HepG2 (cell line): ENCODE measurements around the gene CPEB4. TPM values are rescaled to one million over a fixed set of nuclear protein-coding genes. Genes with fewer than 3 reads are reported as not detected.

Experiments used
- ARID2 ChIP-seq: sonication (generic); formaldehyde crosslinking; IDR thresholded peaks from 2 replicates; pipeline ENCODE4 v1.8.1; 2022; ENCODE audit warnings: mild to moderate bottlenecking, missing genetic modification reagents, borderline replicate concordance
- CAMTA2 ChIP-seq: sonication (generic); formaldehyde crosslinking; IDR thresholded peaks from 2 replicates; pipeline ENCODE4 v1.4.0; 2020; ENCODE audit warnings: mild to moderate bottlenecking, missing genetic modification reagents, borderline replicate concordance
- CHCHD3 ChIP-seq: sonication (generic); formaldehyde crosslinking; IDR thresholded peaks from 2 replicates; pipeline ENCODE4 v1.8.0; 2022; ENCODE audit warnings: mild to moderate bottlenecking, missing genetic modification reagents, moderate library complexity
- DNMT1 ChIP-seq: sonication (generic); formaldehyde crosslinking; IDR thresholded peaks from 2 replicates; pipeline ENCODE4 v1.5.1; 2020; ENCODE audit warnings: mild to moderate bottlenecking, missing genetic modification reagents
- EHMT2 ChIP-seq: fragments of 200-600 bp; sonication (generic); IDR thresholded peaks from 2 replicates; pipeline ENCODE4 v1.7.0; 2017; ENCODE audit warnings: antibody characterized with exemption, low read depth, low read length, borderline replicate concordance
- JARID2 ChIP-seq: sonication (generic); formaldehyde crosslinking; IDR thresholded peaks from 2 replicates; pipeline ENCODE4 v1.8.1; 2023; ENCODE audit warnings: missing genetic modification reagents, inconsistent platforms; ENCODE audit not compliant: insufficient replicate concordance
- KDM1A ChIP-seq: IDR thresholded peaks from 2 replicates; pipeline ENCODE4 v1.6.1; 2016; ENCODE audit warnings: missing compliant biosample characterization
- MTF2 ChIP-seq: sonication (generic); formaldehyde crosslinking; IDR thresholded peaks from 2 replicates; pipeline ENCODE4 v1.5.0; 2020; ENCODE audit warnings: missing genetic modification reagents, borderline replicate concordance
- NFKBIZ ChIP-seq: IDR thresholded peaks from 2 replicates; pipeline ENCODE4 v1.6.1; 2018; ENCODE audit warnings: missing genetic modification reagents, missing compliant biosample characterization
- PHF8 ChIP-seq: sonication (generic); formaldehyde crosslinking; IDR thresholded peaks from 2 replicates; pipeline ENCODE4 v1.5.0; 2020; ENCODE audit warnings: missing genetic modification reagents
- SPEN ChIP-seq: sonication (generic); formaldehyde crosslinking; IDR thresholded peaks from 2 replicates; pipeline ENCODE4 v1.5.1; 2020; ENCODE audit warnings: low read depth, mild to moderate bottlenecking, missing genetic modification reagents
- TARDBP ChIP-seq: sonication (generic); formaldehyde crosslinking; IDR thresholded peaks from 2 replicates; pipeline ENCODE4 v1.8.0; 2022; ENCODE audit warnings: mild to moderate bottlenecking, missing genetic modification reagents
- TBP ChIP-seq: sonication (generic); formaldehyde crosslinking; IDR thresholded peaks from 2 replicates; pipeline ENCODE4 v1.5.0; 2020; ENCODE audit warnings: missing genetic modification reagents
- XBP1 ChIP-seq: sonication (generic); formaldehyde crosslinking; IDR thresholded peaks from 2 replicates; pipeline ENCODE4 v1.5.0; 2020; ENCODE audit warnings: missing genetic modification reagents
- ZNF101 ChIP-seq: sonication (generic); formaldehyde crosslinking; IDR thresholded peaks from 2 replicates; pipeline ENCODE4 v1.4.0; 2020; ENCODE audit warnings: mild to moderate bottlenecking, low read depth, missing genetic modification reagents, borderline replicate concordance
- ZNF124 ChIP-seq: sonication (generic); formaldehyde crosslinking; IDR thresholded peaks from 2 replicates; pipeline ENCODE4 v1.4.0; 2020; ENCODE audit warnings: missing genetic modification reagents
- ZNF329 ChIP-seq: sonication (generic); formaldehyde crosslinking; IDR thresholded peaks from 2 replicates; pipeline ENCODE4 v1.9.0; 2021; ENCODE audit warnings: low read depth, mild to moderate bottlenecking, missing genetic modification reagents
- ZNF331 ChIP-seq: sonication (generic); formaldehyde crosslinking; IDR thresholded peaks from 2 replicates; pipeline ENCODE4 v1.4.0; 2020; ENCODE audit warnings: missing genetic modification reagents
- ZNF709 ChIP-seq: sonication (generic); formaldehyde crosslinking; IDR thresholded peaks from 2 replicates; pipeline ENCODE4 v1.5.0; 2020; ENCODE audit warnings: mild to moderate bottlenecking, missing genetic modification reagents
- ZNF790 ChIP-seq: sonication (generic); formaldehyde crosslinking; IDR thresholded peaks from 2 replicates; pipeline ENCODE4 v1.8.0; 2022; ENCODE audit warnings: missing genetic modification reagents, mild to moderate bottlenecking, borderline replicate concordance
- ZZZ3 ChIP-seq: sonication (generic); formaldehyde crosslinking; IDR thresholded peaks from 2 replicates; pipeline ENCODE4 v1.4.0; 2020; ENCODE audit warnings: missing genetic modification reagents, mild to moderate bottlenecking, borderline replicate concordance
- polyA plus RNA-seq, 8 experiments: library from polyadenylated mRNA; depleted of rRNA in 3 of 8; stranded (reverse) in 7 of 8; unstranded in 1 of 8; fragments of >200 nt; fragmentation: Illumina TruSeq in 4 of 8; extraction: Trizol in 4 of 8; gene quantifications; 2 replicates each; pipeline versions ENCODE4 v1.2.1 to v1.2.3, GENCODE V29; 2011 to 2016; ENCODE audit warnings: low read depth in 4 of 8, missing spikeins in 1 of 8, mixed read lengths in 1 of 8; ENCODE audit not compliant: insufficient read depth in 1 of 8
- total RNA-seq, 5 experiments: library from RNA; depleted of rRNA; stranded (reverse); fragments of >200 nt; fragmentation: Illumina TruSeq; extraction: Trizol; gene quantifications; 2 replicates each; pipeline ENCODE4 v1.2.3, GENCODE V29; 2016; ENCODE audit warnings: low read depth in 1 of 5
- TF ChIP-seq, protein P1 (sequence below): sonication (generic); formaldehyde crosslinking; IDR thresholded peaks from 2 replicates; pipeline ENCODE4 v1.8.0; 2022; ENCODE audit warnings: missing genetic modification reagents, low read depth, mild to moderate bottlenecking, borderline replicate concordance
- TF ChIP-seq, protein P2 (sequence below): IDR thresholded peaks from 2 replicates; pipeline ENCODE4 v1.6.1; 2012; ENCODE audit warnings: inconsistent platforms
- TF ChIP-seq, protein P3 (sequence below): sonication (generic); formaldehyde crosslinking; IDR thresholded peaks from 2 replicates; pipeline ENCODE4 v1.9.0; 2022; ENCODE audit warnings: low read depth, missing genetic modification reagents
- TF ChIP-seq, protein P4 (sequence below): sonication (generic); formaldehyde crosslinking; IDR thresholded peaks from 2 replicates; pipeline ENCODE4 v1.5.0; 2020; ENCODE audit warnings: missing genetic modification reagents, mild to moderate bottlenecking, borderline replicate concordance
- TF ChIP-seq, protein P5 (sequence below): sonication (generic); formaldehyde crosslinking; IDR thresholded peaks from 2 replicates; pipeline ENCODE4 v1.5.0; 2020; ENCODE audit warnings: mild to moderate bottlenecking, missing genetic modification reagents

Gene CPEB4
- total and polyA plus RNA-seq, 2 of the 13 experiments (the other 11 are each of a cell fraction or from before 2014, with no cell fraction given), result 7.7 to 26.7 TPM

DNA sequence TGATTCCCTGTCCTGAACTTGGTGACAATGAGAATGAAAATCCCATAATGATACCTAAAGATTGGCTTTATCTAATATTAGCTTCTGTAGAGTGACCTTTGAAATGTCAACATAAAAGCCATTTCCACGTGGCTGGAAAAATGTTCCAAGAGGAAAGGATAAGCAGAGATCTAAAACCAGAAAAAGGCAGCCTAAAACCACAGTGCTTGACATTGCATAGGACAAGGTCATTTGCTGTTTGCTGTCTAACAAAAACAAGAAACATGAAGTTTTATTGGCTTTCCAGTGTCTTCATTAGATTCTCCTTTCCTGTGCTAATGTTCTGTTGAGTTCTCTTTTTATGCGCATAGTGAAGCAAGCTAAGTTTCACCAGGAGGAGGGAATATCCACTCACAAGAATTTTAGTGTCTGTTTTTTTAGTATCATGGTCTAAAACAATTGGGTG is 44.6 kb downstream of the CPEB4 start (continued):
- TF ChIP-seq ZNF329 (CRISPR knock-in tag) (no peak), ZNF101 (CRISPR knock-in tag) (no peak), JARID2 (CRISPR knock-in tag) (no peak), CHCHD3 (CRISPR knock-in tag) (no peak), ZNF790 (CRISPR knock-in tag) (no peak), XBP1 (CRISPR knock-in tag) (no peak), SPEN (CRISPR knock-in tag) (no peak), ARID2 (no peak), TARDBP (CRISPR knock-in tag) (peak; percentile 59; the same call in 1 of the 2 replicates), ZNF331 (CRISPR knock-in tag) (peak; percentile 98), MTF2 (CRISPR knock-in tag) (no peak), KDM1A (CRISPR knock-in tag) (no peak), TBP (no peak), NFKBIZ (CRISPR knock-in tag) (no peak), DNMT1 (no peak), ZNF709 (CRISPR knock-in tag) (no peak), ZZZ3 (CRISPR knock-in tag) (no peak), CAMTA2 (CRISPR knock-in tag) (no peak), ZNF124 (CRISPR knock-in tag) (no peak), EHMT2 (peak; percentile 74; the same call in 1 of the 2 replicates), PHF8 (CRISPR knock-in tag) (no peak)
- TF ChIP-seq, protein P1, sequence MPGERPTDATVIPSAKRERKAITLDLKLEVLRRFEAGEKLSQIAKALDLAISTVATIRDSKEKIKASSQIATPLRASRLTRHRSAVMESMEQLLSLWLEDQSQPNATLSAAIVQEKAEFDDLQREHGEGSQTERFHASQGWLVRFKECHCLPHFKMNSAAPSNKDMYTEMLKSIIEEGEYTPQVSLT (CRISPR knock-in tag), result no peak
- TF ChIP-seq, protein P2, sequence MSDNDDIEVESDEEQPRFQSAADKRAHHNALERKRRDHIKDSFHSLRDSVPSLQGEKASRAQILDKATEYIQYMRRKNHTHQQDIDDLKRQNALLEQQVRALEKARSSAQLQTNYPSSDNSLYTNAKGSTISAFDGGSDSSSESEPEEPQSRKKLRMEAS, result peak; percentile 91
- TF ChIP-seq, protein P3, sequence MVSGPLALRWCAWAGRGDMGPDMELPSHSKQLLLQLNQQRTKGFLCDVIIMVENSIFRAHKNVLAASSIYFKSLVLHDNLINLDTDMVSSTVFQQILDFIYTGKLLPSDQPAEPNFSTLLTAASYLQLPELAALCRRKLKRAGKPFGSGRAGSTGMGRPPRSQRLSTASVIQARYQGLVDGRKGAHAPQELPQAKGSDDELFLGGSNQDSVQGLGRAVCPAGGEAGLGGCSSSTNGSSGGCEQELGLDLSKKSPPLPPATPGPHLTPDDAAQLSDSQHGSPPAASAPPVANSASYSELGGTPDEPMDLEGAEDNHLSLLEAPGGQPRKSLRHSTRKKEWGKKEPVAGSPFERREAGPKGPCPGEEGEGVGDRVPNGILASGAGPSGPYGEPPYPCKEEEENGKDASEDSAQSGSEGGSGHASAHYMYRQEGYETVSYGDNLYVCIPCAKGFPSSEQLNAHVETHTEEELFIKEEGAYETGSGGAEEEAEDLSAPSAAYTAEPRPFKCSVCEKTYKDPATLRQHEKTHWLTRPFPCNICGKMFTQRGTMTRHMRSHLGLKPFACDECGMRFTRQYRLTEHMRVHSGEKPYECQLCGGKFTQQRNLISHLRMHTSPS (CRISPR knock-in tag), result no peak
- TF ChIP-seq, protein P4, sequence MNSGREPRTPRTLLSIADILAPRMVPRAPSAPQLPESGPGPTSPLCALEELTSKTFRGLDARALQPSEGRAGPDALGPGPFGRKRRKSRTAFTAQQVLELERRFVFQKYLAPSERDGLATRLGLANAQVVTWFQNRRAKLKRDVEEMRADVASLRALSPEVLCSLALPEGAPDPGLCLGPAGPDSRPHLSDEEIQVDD (CRISPR knock-in tag), result no peak
- TF ChIP-seq, protein P5, sequence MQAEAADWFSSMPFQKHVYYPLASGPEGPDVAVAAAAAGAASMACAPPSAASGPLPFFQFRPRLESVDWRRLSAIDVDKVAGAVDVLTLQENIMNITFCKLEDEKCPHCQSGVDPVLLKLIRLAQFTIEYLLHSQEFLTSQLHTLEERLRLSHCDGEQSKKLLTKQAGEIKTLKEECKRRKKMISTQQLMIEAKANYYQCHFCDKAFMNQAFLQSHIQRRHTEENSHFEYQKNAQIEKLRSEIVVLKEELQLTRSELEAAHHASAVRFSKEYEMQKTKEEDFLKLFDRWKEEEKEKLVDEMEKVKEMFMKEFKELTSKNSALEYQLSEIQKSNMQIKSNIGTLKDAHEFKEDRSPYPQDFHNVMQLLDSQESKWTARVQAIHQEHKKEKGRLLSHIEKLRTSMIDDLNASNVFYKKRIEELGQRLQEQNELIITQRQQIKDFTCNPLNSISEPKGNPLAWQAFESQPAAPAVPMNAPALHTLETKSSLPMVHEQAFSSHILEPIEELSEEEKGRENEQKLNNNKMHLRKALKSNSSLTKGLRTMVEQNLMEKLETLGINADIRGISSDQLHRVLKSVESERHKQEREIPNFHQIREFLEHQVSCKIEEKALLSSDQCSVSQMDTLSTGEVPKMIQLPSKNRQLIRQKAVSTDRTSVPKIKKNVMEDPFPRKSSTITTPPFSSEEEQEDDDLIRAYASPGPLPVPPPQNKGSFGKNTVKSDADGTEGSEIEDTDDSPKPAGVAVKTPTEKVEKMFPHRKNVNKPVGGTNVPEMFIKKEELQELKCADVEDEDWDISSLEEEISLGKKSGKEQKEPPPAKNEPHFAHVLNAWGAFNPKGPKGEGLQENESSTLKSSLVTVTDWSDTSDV (CRISPR knock-in tag), result no peak
